Ovary (tissue), 9 donors: ENCODE measurements around the gene SND1. TPM values are rescaled to one million over a fixed set of nuclear protein-coding genes. Genes with fewer than 3 reads are reported as not detected.

Source experiments
- DNase-seq, 5 donors: peaks; one replicate each; pipeline ENCODE4 v3.0.0-alpha.2; 2019 to 2020
- H3K27ac ChIP-seq, 2 donors: fragments of 200-600 bp; one replicate each; pipeline versions ENCODE4 v1.5.1 to v1.8.0; 2019 to 2022
- H3K27me3 ChIP-seq: fragments of 200-600 bp; one replicate; pipeline ENCODE4 v1.8.0; 2022
- H3K36me3 ChIP-seq: fragments of 200-600 bp; sonication (generic); one replicate; pipeline ENCODE4 v1.5.1; 2019
- H3K4me1 ChIP-seq: one replicate; pipeline ENCODE4 v1.8.1; 2013; ENCODE audit warnings: mild to moderate bottlenecking, moderate library complexity; ENCODE audit not compliant: insufficient read depth
- H3K4me3 ChIP-seq: fragments of 200-600 bp; sonication (generic); one replicate; pipeline ENCODE4 v1.5.1; 2017
- H3K9me3 ChIP-seq, 2 donors: fragments of 200-600 bp in 1 of 2; sonication (generic) in 1 of 2; one replicate each; pipeline versions ENCODE4 v1.5.1 to v1.8.1; 2013 to 2019; ENCODE audit warnings: mild to moderate bottlenecking in 1 of 2, moderate library complexity in 1 of 2
- CTCF ChIP-seq, 3 donors: fragments of 450-650 bp in 2 of 3; fragments of 200-600 bp in 1 of 3; IDR thresholded peaks; one replicate each; pipeline versions ENCODE4 v1.5.1 to v1.8.0; 2016 to 2022; ENCODE audit warnings: antibody characterized with exemption in 3 of 3, mild to moderate bottlenecking in 1 of 3
- EP300 ChIP-seq: sonication (generic); formaldehyde crosslinking; IDR thresholded peaks from one replicate; pipeline ENCODE4 v1.6.1; 2017; ENCODE audit warnings: antibody characterized with exemption
- POLR2A ChIP-seq: fragments of 450-650 bp; IDR thresholded peaks from one replicate; pipeline ENCODE4 v1.6.1; 2017; ENCODE audit warnings: antibody characterized with exemption, mild to moderate bottlenecking, moderate library complexity
- WGBS, 3 donors: extraction: QIAGEN DNeasy Blood & Tissue Kit in 1 of 3; methylation state at CpG; one replicate each; pipeline versions ENCODE4 v1.1.5 to v1.1.7; 2013 to 2017; 5-methylcytosine and 5-hydroxymethylcytosine counted together
- intact Hi-C, 4 donors: fragments of 100-400 bp; cut with DNase I; formaldehyde crosslinking; loops; one replicate each; pipeline versions ENCODE4 v1.11.0 to v1.15.1; 2022 to 2023
- polyA plus RNA-seq, 2 donors: library from polyadenylated mRNA; stranded (reverse); fragments of 200-250 nt in 1 of 2; fragments of 350-450 nt in 1 of 2; fragmentation: Illumina TruSeq in 1 of 2; extraction: RNeasy Lipid Tissue Mini Kit (QIAGEN cat#74804) in 1 of 2; gene quantifications; one replicate each; pipeline ENCODE4 v1.2.3, GENCODE V29; 2013 to 2014
- total RNA-seq, 7 donors: library from RNA; depleted of rRNA in 2 of 7; stranded (reverse); fragments of >200 nt in 2 of 7; fragmentation: NEBNext Ultra II Directional in 3 of 7; extraction: Animal tissue kit (Norgen Biotek cat#: 25700) in 3 of 7; gene quantifications; one replicate each; pipeline versions ENCODE4 v1.1.0 to v1.2.4, GENCODE V29; 2016 to 2023
- donor health status: DM: no; HTN: no; CAD: no; lungs with moderate emphysema.
- donor health status: DM: no; HTN: no; CAD: no.
- donor health status: Bipolar disorder and iron deficiency.
- donor health status: DM: yes; HTN: yes; CAD: no.
- donor health status: DM: no; HTN: no; CAD: no.
- donor health status: DM: yes; HTN: yes; CAD: no.

Gene SND1
- total and polyA plus RNA-seq, 9 donors = 91.4 to 297 (median 182) TPM

DNA sequence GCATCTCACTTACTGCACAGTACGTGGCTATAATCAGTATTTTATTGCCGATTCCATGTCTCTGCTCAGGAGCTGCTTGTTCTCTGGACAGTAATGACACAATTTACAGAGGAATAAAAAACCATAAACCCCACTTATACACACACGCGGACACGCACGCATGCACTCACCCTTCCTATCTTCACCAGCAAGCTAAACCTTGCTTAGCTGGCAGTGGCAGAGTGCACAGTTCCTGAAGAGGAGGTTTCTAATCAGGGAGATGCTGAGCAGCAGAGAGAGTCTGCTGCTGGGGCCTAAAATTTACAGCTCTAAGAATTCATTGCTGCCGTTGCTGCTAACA lies 66.3 kb downstream of the SND1 start:
- H3K4me1 ChIP-seq = no peaks in the 10 kb centered on the region

GRCh38 chr7:127726476-127726875 lies 74.5 kb downstream of the SND1 start:
- 88 to 91% (median 90%) methylated on average over 3 of the region's 3 CpGs for WGBS, 3 donors
- Histone ChIP-seq H3K4me3 (no peak overlapping the region), H3K27me3 (no peaks in the 10 kb centered on the region), H3K4me1 (no peaks in the 10 kb centered on the region), H3K27ac (no peak overlapping the region), H3K9me3 (no peaks in the 10 kb centered on the region), H3K36me3 (no peaks in the 10 kb centered on the region)
- TF ChIP-seq EP300 (no peak), POLR2A (no peak), CTCF (IDR thresholded peaks at IDR 0.05) (no peak)
- no peak for DNase-seq
- intact Hi-C loops = no loop called here

More for the DNA sequence above, 66.3 kb downstream of the SND1 start:
- H3K9me3 ChIP-seq = no peaks in the 10 kb centered on the region
- WGBS, 3 donors = 92 to 93% (median 92%) methylated on average over 7 of the region's 7 CpGs
- DNase-seq = no peak
- no peak overlapping the region for H3K4me3 ChIP-seq
- intact Hi-C loops = no loop called here
- TF ChIP-seq CTCF (IDR thresholded peaks at IDR 0.05) = no peak
- no peak for TF ChIP-seq POLR2A
- no peak for TF ChIP-seq EP300
- H3K27ac ChIP-seq = no peak overlapping the region
- no peaks in the 10 kb centered on the region for H3K27me3 ChIP-seq
- H3K36me3 ChIP-seq = no peaks in the 10 kb centered on the region

GRCh38 chr7:127730658-127731276 lies 78.8 kb downstream of the SND1 start:
- Histone ChIP-seq H3K4me1 (no peaks in the 10 kb centered on the region), H3K9me3 (no peaks in the 10 kb centered on the region), H3K27ac (no peak overlapping the region), H3K4me3 (no peak overlapping the region), H3K27me3 (no peaks in the 10 kb centered on the region), H3K36me3 (no peaks in the 10 kb centered on the region)
- no peak for DNase-seq
- intact Hi-C loops = no loop called here
- TF ChIP-seq EP300 (no peak), POLR2A (no peak), CTCF (IDR thresholded peaks at IDR 0.05) (no peak)
- 85 to 92% (median 91%) methylated on average over 13 of the region's 13 CpGs for WGBS, 3 donors

- H3K4me1 ChIP-seq = no peaks in the 10 kb centered on the region
- H3K36me3 ChIP-seq = no peaks in the 10 kb centered on the region
- 63 to 74% (median 64%) methylated on average over 10 of the region's 10 CpGs for WGBS, 3 donors
- no peak overlapping the region for H3K27ac ChIP-seq
- no peak for DNase-seq
- intact Hi-C loops = no loop called here
- no peak for TF ChIP-seq CTCF (IDR thresholded peaks at IDR 0.05)
- no peak for TF ChIP-seq EP300
- no peak for TF ChIP-seq POLR2A
- no peaks in the 10 kb centered on the region for H3K9me3 ChIP-seq
- H3K4me3 ChIP-seq = no peak overlapping the region
- H3K27me3 ChIP-seq = no peaks in the 10 kb centered on the region
Observed at GRCh38 chr7:127731431-127732080, 79.6 kb downstream of the SND1 start.
